ENCODE data around the gene MSL1. TPM values are rescaled to one million over a fixed set of nuclear protein-coding genes. Genes with fewer than 3 reads are reported as not detected.
A peak's percentile ranks its signal among the peaks of the same experiment; 100 is the strongest.

Gene MSL1, protein sequence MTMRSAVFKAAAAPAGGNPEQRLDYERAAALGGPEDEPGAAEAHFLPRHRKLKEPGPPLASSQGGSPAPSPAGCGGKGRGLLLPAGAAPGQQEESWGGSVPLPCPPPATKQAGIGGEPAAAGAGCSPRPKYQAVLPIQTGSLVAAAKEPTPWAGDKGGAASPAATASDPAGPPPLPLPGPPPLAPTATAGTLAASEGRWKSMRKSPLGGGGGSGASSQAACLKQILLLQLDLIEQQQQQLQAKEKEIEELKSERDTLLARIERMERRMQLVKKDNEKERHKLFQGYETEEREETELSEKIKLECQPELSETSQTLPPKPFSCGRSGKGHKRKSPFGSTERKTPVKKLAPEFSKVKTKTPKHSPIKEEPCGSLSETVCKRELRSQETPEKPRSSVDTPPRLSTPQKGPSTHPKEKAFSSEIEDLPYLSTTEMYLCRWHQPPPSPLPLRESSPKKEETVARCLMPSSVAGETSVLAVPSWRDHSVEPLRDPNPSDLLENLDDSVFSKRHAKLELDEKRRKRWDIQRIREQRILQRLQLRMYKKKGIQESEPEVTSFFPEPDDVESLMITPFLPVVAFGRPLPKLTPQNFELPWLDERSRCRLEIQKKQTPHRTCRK
- total RNA-seq (100 to 1,000 TPM in 4 of 5 experiments, 10 to 100 TPM in 1; 97.0 to 145 (median 113) TPM), polyA plus RNA-seq (10 to 100 TPM in 1 of 2 donors, 1 to 10 TPM in 1; 8.0 to 11.3 TPM), total RNA-seq (159 reads per million, percentile 91 among the genes with 10 or more reads in this experiment)

DNA sequence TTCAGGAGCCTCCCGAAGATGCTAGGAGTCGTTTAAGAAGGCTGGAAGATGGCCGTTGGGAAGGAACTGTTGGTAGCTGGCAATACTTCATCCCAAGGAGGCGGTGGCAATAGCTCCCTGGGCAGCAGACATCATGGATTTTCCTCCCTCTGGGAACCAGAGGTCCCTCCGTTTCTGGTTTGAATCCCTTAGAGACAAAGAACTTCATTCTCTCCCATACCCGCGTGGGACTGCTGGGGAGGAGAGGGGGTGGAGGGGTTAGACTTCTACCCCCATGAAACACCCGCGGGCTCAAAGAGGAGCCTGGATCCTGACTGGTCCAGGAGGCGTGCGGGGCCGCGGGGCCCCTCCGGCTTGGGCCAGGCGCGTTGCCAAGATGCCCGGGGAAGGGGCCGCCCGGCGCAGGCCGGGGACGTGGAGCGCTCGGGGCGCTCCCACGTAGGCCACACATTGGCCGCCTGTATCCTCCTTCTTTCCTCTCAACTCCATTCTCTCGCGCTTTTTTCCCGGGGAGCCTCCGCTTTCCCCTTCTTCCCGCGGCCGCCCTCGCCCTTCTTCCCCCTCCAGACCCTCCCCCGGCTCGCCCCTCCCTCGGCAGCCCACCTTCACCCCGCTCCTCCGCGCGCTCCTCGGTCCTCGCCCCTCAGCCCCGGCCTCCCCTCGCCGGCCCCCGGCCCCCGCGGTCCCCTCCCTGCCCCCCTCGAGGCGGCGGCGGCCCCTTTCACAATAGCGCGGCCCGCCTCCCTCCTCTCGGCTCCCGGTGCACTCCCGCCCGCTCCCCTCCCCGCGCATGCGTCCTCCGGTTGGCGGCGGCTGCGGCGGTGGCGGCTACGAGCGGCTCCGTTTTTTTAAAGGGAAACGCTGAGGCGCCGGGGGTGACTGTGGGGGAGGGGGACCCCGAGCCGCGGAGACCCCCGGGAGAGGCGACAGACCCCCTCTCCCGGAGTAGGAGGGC, at the start of gene MSL1:
MSL1 (plus strand) TSS at position 791 of the 955 bp plus-strand sequence. CDS start 642 bp downstream, outside the sequence.
- CTCF ChIA-PET: interaction anchor here (0.5 to 4.7 kb wide), 5 partner anchors 8 to 162 kb away, joined by 3 to 52 read pairs (median 3); no protein-coding TSS in a partner anchor
- peak; percentile 81 to 95 (median 86) for DNase-seq

DNA sequence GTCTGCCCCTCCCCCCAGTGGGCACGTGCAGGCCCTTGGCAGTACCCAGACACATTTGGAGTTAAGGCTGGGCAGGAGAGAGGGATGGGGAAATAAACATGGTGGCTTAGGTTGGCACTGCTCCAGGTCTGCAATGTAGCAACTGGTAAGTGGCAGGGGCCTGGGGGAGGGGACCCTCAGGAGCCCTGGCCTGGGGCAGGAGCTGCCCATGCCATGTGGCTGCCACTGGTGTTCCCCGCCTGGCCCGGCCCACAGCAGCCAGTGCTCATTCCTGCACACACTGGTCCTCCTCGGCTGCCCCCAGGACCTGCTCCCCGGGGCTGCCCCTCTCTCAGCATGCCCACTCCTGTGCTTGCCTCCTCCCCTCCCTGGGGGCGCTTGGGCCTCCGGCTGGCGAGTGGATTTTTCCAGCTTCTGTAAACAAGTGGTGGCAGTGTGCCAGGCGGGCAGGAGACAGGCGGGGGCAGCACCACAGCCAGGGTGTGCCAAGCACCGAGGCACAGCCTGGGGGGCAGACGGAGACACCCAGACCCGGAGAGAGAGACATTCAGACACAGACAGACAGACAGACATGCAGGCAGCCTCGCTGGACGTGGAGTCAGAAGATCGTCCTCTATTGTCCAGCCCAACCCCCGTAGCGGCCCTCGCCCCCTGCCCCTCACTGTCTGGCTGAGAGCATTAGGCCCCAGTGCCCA, 49.6 kb upstream of the MSL1 start:
- POLR2A ChIA-PET: interaction anchor here (0.6 to 3.6 kb wide), 6 partner anchors 18 to 1143 kb away, joined by 3 to 25 read pairs (median 3); partner anchors contain the start of genes MED24, NR1D1 and TOP2A
- Histone ChIP-seq H3K27ac (ENCODE audit: low read depth, low read length) (peak overlapping the region; percentile 75), H3K36me3 (ENCODE audit: control insufficient read depth in 2 of 3, insufficient read depth in 3 of 3, low read length in 3 of 3) (peaks cover 0 to 17% (median 5%) of the 10 kb centered on the region in 3 experiments), H3K27me3 (ENCODE audit: control insufficient read depth in 2 of 2, insufficient read depth in 2 of 2, low read length in 2 of 2) (no peaks in the 10 kb centered on the region), H3K4me3 (ENCODE audit: low read length) (no peak overlapping the region), H3K9me3 (ENCODE audit: control insufficient read depth in 2 of 3, low read length in 3 of 3) (no peaks in the 10 kb centered on the region), H3K4me1 (ENCODE audit: control insufficient read depth in 2 of 2, insufficient read depth in 2 of 2, low read length in 2 of 2) (peaks cover 37 to 63% of the 10 kb centered on the region in 2 donors)
- H3K4me1 Mint-ChIP-seq: peaks cover 35 to 91% (median 63%) of the 10 kb centered on the region in 7 donors
- intact Hi-C loops (cut with micrococcal nuclease): no loop called here
- no peak for ATAC-seq
- no peaks in the 10 kb centered on the region for H3K9me3 Mint-ChIP-seq
- H3K27ac Mint-ChIP-seq: peak overlapping the region in 7 of 9 donors; percentile 51 to 94 (median 75)
- H3K27me3 Mint-ChIP-seq: no peaks in the 10 kb centered on the region
- peaks cover 0 to 15% (median 3%) of the 10 kb centered on the region in 5 donors for H3K36me3 Mint-ChIP-seq
- DNase-seq: peak in 1 of 9 donors; percentile 8
- CTCF ChIA-PET: interaction anchor here (6.0 to 6.3 kb wide), 2 partner anchors 8 to 39 kb away, joined by 88 to 106 read pairs; partner anchors contain the start of gene THRA
- peak overlapping the region in 2 of 10 donors; percentile 12 to 14 for H3K4me3 Mint-ChIP-seq

More for the DNA sequence above, at the start of gene MSL1:
- no peaks in the 10 kb centered on the region for H3K27me3 ChIP-seq (ENCODE audit: control insufficient read depth in 2 of 2, insufficient read depth in 2 of 2, low read length in 2 of 2)
- POLR2A ChIA-PET: interaction anchor here (0.6 to 9.1 kb wide), 16 partner anchors 9 to 708 kb away, joined by 3 to 134 read pairs (median 4); partner anchors contain the start of genes CASC3, NR1D1 and THRA
- H3K4me3 ChIP-seq (ENCODE audit: low read length): peak within 1 kb of the TSS; percentile 86
- intact Hi-C loops (cut with micrococcal nuclease): loop anchor here (1.0 to 5.0 kb wide), 6 partner anchors 8 to 196 kb away; no protein-coding TSS in a partner anchor
- H3K4me3 Mint-ChIP-seq: peak within 1 kb of the TSS; percentile 65 to 99 (median 86)
- H3K4me1 Mint-ChIP-seq: peaks cover 32 to 47% (median 38%) of the 10 kb centered on the region in 7 donors
- peaks cover 0 to 14% (median 0%) of the 10 kb centered on the region in 3 experiments for H3K36me3 ChIP-seq (ENCODE audit: control insufficient read depth in 2 of 3, insufficient read depth in 3 of 3, low read length in 3 of 3)
- peak; percentile 82 for ATAC-seq
- no peaks in the 10 kb centered on the region for H3K27me3 Mint-ChIP-seq
- H3K27ac ChIP-seq (ENCODE audit: low read depth, low read length): peak within 1 kb of the TSS; percentile 82
- no peaks in the 10 kb centered on the region for H3K9me3 ChIP-seq (ENCODE audit: control insufficient read depth in 2 of 3, low read length in 3 of 3)
- H3K36me3 Mint-ChIP-seq: peaks cover 0 to 10% (median 5%) of the 10 kb centered on the region in 5 donors
- H3K27ac Mint-ChIP-seq: peak within 1 kb of the TSS; percentile 38 to 97 (median 84)
- H3K4me1 ChIP-seq (ENCODE audit: control insufficient read depth in 2 of 2, insufficient read depth in 2 of 2, low read length in 2 of 2): peaks cover 12 to 16% of the 10 kb centered on the region in 2 donors
- no peaks in the 10 kb centered on the region for H3K9me3 Mint-ChIP-seq

DNA sequence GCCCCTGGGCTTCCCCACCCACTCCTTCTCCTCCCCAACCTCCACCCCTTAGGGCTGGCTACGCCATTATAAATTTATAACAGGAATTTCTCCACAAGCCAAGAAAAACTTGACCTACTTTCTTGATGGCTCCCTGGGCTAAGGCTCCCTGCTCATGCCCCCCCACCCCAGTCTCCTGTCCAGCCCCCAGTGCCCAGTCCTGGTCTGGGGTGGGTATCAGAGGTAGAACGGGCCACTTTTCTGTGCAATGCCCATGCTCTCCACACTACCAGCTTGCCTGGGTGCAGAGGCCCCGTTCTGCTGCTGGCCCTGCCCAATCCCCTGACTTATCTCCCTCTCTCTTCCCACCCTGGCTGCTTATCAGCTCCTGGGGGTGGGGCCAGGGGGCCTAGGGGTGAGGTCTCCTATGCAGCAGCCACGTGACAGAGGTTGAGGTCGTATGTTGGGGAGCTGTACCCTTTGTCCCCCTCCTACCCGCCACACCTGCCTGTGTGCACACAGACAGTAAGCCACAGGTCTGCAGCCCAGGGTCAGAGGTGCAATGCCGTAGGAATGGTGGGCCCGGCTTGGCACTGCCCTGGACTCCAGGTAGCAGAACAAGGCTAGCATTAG, 48.9 kb upstream of the MSL1 start:
- no peak for ATAC-seq
- peak overlapping the region in 1 of 10 donors; percentile 5 for H3K4me3 Mint-ChIP-seq
- Histone ChIP-seq H3K27me3 (ENCODE audit: control insufficient read depth in 2 of 2, insufficient read depth in 2 of 2, low read length in 2 of 2) (no peaks in the 10 kb centered on the region), H3K4me1 (ENCODE audit: control insufficient read depth in 2 of 2, insufficient read depth in 2 of 2, low read length in 2 of 2) (peaks cover 37 to 57% of the 10 kb centered on the region in 2 donors), H3K4me3 (ENCODE audit: low read length) (no peak overlapping the region), H3K36me3 (ENCODE audit: control insufficient read depth in 2 of 3, insufficient read depth in 3 of 3, low read length in 3 of 3) (peaks cover 0 to 24% (median 6%) of the 10 kb centered on the region in 3 experiments), H3K9me3 (ENCODE audit: control insufficient read depth in 2 of 3, low read length in 3 of 3) (no peaks in the 10 kb centered on the region), H3K27ac (ENCODE audit: low read depth, low read length) (peak overlapping the region; percentile 15)
- no peaks in the 10 kb centered on the region for H3K9me3 Mint-ChIP-seq
- CTCF ChIA-PET: interaction anchor here (0.8 to 6.3 kb wide), 5 partner anchors 9 to 200 kb away, joined by 3 to 106 read pairs (median 49); partner anchors contain the start of gene THRA
- H3K27me3 Mint-ChIP-seq: no peaks in the 10 kb centered on the region
- POLR2A ChIA-PET: interaction anchor here (0.6 to 6.6 kb wide), 4 partner anchors 10 to 345 kb away, joined by 3 to 60 read pairs (median 4); partner anchors contain the start of genes MED24, THRA and TOP2A
- peaks cover 30 to 89% (median 58%) of the 10 kb centered on the region in 7 donors for H3K4me1 Mint-ChIP-seq
- DNase-seq: no peak
- intact Hi-C loops (cut with micrococcal nuclease): no loop called here
- peak overlapping the region in 8 of 9 donors; percentile 21 to 84 (median 68) for H3K27ac Mint-ChIP-seq
- peaks cover 0 to 16% (median 5%) of the 10 kb centered on the region in 5 donors for H3K36me3 Mint-ChIP-seq

DNA sequence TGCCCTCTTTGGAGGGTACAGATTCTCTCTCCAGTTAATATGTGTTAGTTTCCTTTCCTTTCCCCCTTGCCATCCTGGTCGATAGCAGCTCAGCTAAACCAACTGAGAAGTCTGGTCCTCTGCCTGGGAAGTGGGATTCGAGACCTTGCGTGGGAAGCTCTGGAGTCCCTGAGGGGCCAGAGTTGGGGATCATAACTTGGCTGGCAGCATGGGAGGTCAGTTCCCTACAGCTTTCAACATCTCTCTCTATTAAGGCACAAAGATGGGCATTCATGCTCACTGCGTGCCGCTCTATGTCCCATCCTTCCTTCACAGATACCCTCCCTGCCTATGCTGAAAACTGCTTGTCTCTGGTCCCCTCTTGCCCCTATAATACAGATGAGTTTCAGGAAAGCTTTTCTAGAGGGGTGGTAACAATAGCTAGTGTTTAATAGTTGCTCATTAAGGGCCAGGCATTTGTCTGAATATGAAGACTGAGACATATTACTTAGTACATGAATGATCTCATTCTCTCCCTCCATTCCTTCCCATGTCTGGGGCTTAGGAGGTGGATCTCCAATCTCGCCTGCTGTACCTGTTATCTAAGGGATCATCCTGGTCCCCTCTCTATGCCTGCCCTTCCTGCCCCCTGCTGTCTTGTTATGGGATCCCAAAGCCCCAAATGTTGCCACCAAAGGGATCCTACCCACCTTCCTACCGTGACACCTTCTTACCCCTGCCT, 48.2 kb upstream of the MSL1 start:
- H3K27ac Mint-ChIP-seq: peak overlapping the region in 8 of 9 donors; percentile 23 to 84 (median 76)
- peaks cover 0 to 16% (median 7%) of the 10 kb centered on the region in 5 donors for H3K36me3 Mint-ChIP-seq
- peaks cover 23 to 84% (median 53%) of the 10 kb centered on the region in 7 donors for H3K4me1 Mint-ChIP-seq

More for the DNA sequence above, 48.2 kb upstream of the MSL1 start:
- intact Hi-C loops (cut with micrococcal nuclease): loop anchor here in 1 of 2 donors (2.0 kb wide), 2 partner anchors 19 to 23 kb away; partner anchors contain the start of gene MED24
- Mint-ChIP-seq H3K27me3 (no peaks in the 10 kb centered on the region), H3K9me3 (no peaks in the 10 kb centered on the region), H3K4me3 (peak overlapping the region in 3 of 10 donors; percentile 1 to 45 (median 27))
- H3K27me3 ChIP-seq (ENCODE audit: control insufficient read depth in 2 of 2, insufficient read depth in 2 of 2, low read length in 2 of 2): no peaks in the 10 kb centered on the region
- H3K4me1 ChIP-seq (ENCODE audit: control insufficient read depth in 2 of 2, insufficient read depth in 2 of 2, low read length in 2 of 2): peaks cover 30 to 51% of the 10 kb centered on the region in 2 donors
- no peak for DNase-seq
- POLR2A ChIA-PET: interaction anchor here (1.4 to 6.6 kb wide), 5 partner anchors 11 to 38 kb away, joined by 3 to 60 read pairs (median 21); partner anchors contain the start of genes MED24 and THRA
- no peaks in the 10 kb centered on the region for H3K9me3 ChIP-seq (ENCODE audit: control insufficient read depth in 2 of 3, low read length in 3 of 3)
- H3K27ac ChIP-seq (ENCODE audit: low read depth, low read length): peak overlapping the region; percentile 15
- ATAC-seq: no peak
- H3K36me3 ChIP-seq (ENCODE audit: control insufficient read depth in 2 of 3, insufficient read depth in 3 of 3, low read length in 3 of 3): peaks cover 0 to 26% (median 6%) of the 10 kb centered on the region in 3 experiments
- CTCF ChIA-PET: interaction anchor here (0.8 to 6.3 kb wide), 8 partner anchors 10 to 200 kb away, joined by 3 to 106 read pairs (median 5); partner anchors contain the start of genes CASC3 and THRA
- no peak overlapping the region for H3K4me3 ChIP-seq (ENCODE audit: low read length)

Measured in naive thymus-derived CD4-positive, alpha-beta T cell (primary cell).